D721Med (cell line): Measurements from ENCODE around the gene DTWD2.
"Not testable (repeated sequence)": the region's sequence is repeated elsewhere in the genome, so short reads cannot be mapped to it uniquely, and the experiment has no call there.

Source experiments
- DNase-seq: peaks from one replicate; pipeline ENCODE4 v3.0.0; 2011; ENCODE audit warnings: low spot score; ENCODE audit not compliant: insufficient read length
- FAIRE-seq: peaks from 2 replicates; lab custom pipeline; 2011; peaks lifted over from hg19 to GRCh38; lab: Jason Lieb, UNC
- CTCF ChIP-seq: IDR thresholded peaks from 2 replicates; pipeline ENCODE4 v1.5.1; 2012; ENCODE audit warnings: mild to moderate bottlenecking, control low read depth; ENCODE audit not compliant: insufficient read depth; ENCODE audit errors: missing control alignments

Gene DTWD2

GRCh38 chr5:118894709-118895108 is 93.6 kb downstream of the DTWD2 start:
- no peak for DNase-seq
- FAIRE-seq: no peak
- TF ChIP-seq CTCF: no peak

- FAIRE-seq (no peak), DNase-seq (no peak)
- TF ChIP-seq CTCF: no peak
Measured at GRCh38 chr5:118891252-118891651, 97.1 kb downstream of the DTWD2 start.

GRCh38 chr5:118889165-118889564 is 99.2 kb downstream of the DTWD2 start:
- no peak for TF ChIP-seq CTCF
- DNase-seq (no peak), FAIRE-seq (no peak)

GRCh38 chr5:118888556-118888955 is 99.8 kb downstream of the DTWD2 start:
- no peak for FAIRE-seq
- TF ChIP-seq CTCF: no peak
- no peak for DNase-seq

- no peak for FAIRE-seq
- TF ChIP-seq CTCF: no peak
- DNase-seq: no peak
Measured at GRCh38 chr5:118883362-118883761, 105.0 kb downstream of the DTWD2 start.

GRCh38 chr5:118882666-118883065 is 105.7 kb downstream of the DTWD2 start:
- no peak for TF ChIP-seq CTCF
- FAIRE-seq (no peak), DNase-seq (no peak)

- DNase-seq: not testable (repeated sequence)
Measured at GRCh38 chr5:118876852-118877251, 111.5 kb downstream of the DTWD2 start.

GRCh38 chr5:118875131-118875530 is 113.2 kb downstream of the DTWD2 start:
- no peak for DNase-seq
- TF ChIP-seq CTCF: no peak
- FAIRE-seq: no peak

More at GRCh38 chr5:118876852-118877251, 111.5 kb downstream of the DTWD2 start:
- FAIRE-seq: not testable (repeated sequence)
